D721Med (cell line): ENCODE results near the gene HS3ST2.
"Not testable (repeated sequence)": the region's sequence is repeated elsewhere in the genome, so short reads cannot be mapped to it uniquely, and the experiment has no call there.

Source experiments
- DNase-seq: peaks from one replicate; pipeline ENCODE4 v3.0.0; 2011; ENCODE audit warnings: low spot score; ENCODE audit not compliant: insufficient read length
- FAIRE-seq: peaks from 2 replicates; lab custom pipeline; 2011; peaks lifted over from hg19 to GRCh38; lab: Jason Lieb, UNC
- TF ChIP-seq, protein P1 (sequence below): IDR thresholded peaks from 2 replicates; pipeline ENCODE4 v1.5.1; 2012; ENCODE audit warnings: mild to moderate bottlenecking, control low read depth; ENCODE audit not compliant: insufficient read depth; ENCODE audit errors: missing control alignments

The HS3ST2 gene

GRCh38 chr16:22887445-22887844 is 73.5 kb downstream of the HS3ST2 start:
- DNase-seq: no peak
- FAIRE-seq: no peak
- TF ChIP-seq, protein P1, sequence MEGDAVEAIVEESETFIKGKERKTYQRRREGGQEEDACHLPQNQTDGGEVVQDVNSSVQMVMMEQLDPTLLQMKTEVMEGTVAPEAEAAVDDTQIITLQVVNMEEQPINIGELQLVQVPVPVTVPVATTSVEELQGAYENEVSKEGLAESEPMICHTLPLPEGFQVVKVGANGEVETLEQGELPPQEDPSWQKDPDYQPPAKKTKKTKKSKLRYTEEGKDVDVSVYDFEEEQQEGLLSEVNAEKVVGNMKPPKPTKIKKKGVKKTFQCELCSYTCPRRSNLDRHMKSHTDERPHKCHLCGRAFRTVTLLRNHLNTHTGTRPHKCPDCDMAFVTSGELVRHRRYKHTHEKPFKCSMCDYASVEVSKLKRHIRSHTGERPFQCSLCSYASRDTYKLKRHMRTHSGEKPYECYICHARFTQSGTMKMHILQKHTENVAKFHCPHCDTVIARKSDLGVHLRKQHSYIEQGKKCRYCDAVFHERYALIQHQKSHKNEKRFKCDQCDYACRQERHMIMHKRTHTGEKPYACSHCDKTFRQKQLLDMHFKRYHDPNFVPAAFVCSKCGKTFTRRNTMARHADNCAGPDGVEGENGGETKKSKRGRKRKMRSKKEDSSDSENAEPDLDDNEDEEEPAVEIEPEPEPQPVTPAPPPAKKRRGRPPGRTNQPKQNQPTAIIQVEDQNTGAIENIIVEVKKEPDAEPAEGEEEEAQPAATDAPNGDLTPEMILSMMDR: no peak

DNA sequence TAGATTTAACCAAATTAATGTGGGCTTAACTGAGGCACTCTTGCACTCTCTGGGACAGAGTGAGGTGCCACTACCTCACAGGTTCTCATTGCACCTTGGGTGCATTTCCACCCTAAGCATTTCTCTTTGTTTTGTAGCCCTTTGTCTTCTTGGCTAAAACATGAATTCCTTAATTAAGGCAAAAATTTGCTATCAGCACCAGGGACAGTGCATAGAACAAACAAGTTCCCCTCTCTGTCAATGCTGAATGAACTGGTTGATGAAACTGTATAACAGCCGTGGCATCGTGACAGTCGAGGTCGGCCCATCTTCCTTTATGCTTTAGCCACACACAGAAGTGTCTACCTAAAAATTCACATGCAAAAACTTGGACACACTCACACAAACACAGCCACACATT is 74.8 kb downstream of the HS3ST2 start:
- FAIRE-seq (no peak), DNase-seq (no peak)
- TF ChIP-seq, protein P1: no peak

- TF ChIP-seq, protein P1: no peak
- DNase-seq (no peak), FAIRE-seq (no peak)
These were observed 77.0 kb downstream of the HS3ST2 start for GRCh38 chr16:22890976-22891375.

- FAIRE-seq (no peak), DNase-seq (no peak)
- TF ChIP-seq, protein P1: no peak
These were observed 83.2 kb downstream of the HS3ST2 start for GRCh38 chr16:22897184-22897583.

DNA sequence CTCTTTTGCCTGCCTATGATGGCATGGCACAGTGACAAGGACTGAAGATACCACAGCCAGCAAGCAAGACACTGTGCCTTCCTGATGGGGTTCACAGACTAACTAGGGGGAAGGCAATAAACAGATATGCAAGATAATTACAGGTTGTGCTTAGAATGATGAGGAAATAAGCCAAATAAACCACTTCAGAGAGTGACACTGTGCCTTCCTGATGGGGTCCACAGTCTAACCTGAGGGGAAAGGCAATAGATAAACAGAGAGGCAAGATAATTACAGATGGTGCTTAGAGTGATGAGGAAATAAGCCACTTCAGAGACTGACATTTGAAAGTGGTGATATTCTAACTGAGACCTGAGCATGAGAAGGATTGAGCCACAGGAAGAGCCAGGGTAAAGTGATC is 84.2 kb downstream of the HS3ST2 start:
- TF ChIP-seq, protein P1: no peak
- FAIRE-seq (no peak), DNase-seq (no peak)

DNA sequence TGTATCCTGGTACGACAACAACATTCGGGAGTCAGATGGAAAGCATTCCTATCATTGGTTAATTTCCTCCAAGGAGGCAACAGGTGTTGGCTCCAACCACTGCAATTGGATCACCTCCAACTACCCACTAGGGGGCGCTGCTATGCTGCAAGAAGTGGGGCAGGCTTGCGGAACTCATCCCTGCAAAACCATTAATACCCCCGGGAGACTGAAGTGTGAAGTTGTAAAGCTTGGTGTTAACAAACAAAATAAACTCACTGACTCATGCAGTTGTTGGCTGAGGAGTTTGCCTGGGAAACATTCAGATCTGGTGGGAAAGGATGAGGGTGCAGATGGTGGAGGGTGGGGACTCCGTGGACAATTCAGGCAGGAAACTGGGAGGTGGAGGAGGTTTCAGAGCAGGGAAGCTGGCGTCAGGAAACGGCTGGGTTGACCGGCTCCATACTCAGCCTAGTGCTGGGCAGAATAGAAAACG is 84.9 kb downstream of the HS3ST2 start:
- FAIRE-seq (no peak), DNase-seq (no peak)
- TF ChIP-seq, protein P1: peak; percentile 87

GRCh38 chr16:22899567-22899966 is 85.6 kb downstream of the HS3ST2 start:
- FAIRE-seq, DNase-seq: not testable (repeated sequence)

DNA sequence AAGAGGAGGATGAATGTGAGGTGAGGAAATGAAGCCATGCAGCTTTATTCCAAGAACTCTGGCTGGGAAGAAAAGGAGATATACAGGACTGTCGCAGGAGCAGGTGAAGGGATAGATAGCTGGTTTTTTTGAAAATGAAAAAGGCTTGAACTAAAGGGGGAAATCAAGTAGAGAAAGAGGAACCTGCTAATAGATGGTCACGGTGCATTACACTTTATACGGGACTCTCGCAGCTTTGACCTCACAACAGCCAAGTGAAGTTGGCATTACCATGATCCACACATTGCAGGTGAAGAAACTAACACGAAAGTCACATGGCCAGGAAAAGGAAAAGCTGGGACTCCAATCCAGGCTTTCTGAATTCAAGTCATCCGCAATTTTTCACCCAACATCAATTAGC is 86.9 kb downstream of the HS3ST2 start:
- DNase-seq (no peak), FAIRE-seq (no peak)
- TF ChIP-seq, protein P1: no peak
